RWPE2 (cell line): Measurements from ENCODE around the gene PHC3.

Source experiments
- ATAC-seq: fragments of 200-7000 bp; cut with Tn5 transposase; 3 replicates; pipeline ENCODE4 v1.9.1; 2021; ENCODE audit warnings: low read depth
- DNase-seq: peaks from one replicate; pipeline ENCODE4 v3.0.0-alpha.2; 2020; ENCODE audit warnings: low spot score
- H3K27ac ChIP-seq: fragments of 450-650 bp; 2 replicates; pipeline ENCODE4 v1.5.1; 2017; ENCODE audit warnings: mild to moderate bottlenecking; ENCODE audit not compliant: poor library complexity, severe bottlenecking
- H3K27me3 ChIP-seq: fragments of 250-450 bp; sonication (Bioruptor Pico); 2 replicates; pipeline ENCODE4 v1.5.1; 2021; ENCODE audit warnings: mild to moderate bottlenecking, moderate library complexity; ENCODE audit not compliant: insufficient read depth, poor library complexity, severe bottlenecking
- H3K36me3 ChIP-seq: fragments of 250-450 bp; sonication (Bioruptor Pico); 2 replicates; pipeline ENCODE4 v1.5.1; 2020; ENCODE audit warnings: low read depth, mild to moderate bottlenecking, moderate library complexity
- H3K4me1 ChIP-seq: fragments of 250-450 bp; sonication (Bioruptor Pico); 2 replicates; pipeline ENCODE4 v1.5.1; 2021; ENCODE audit warnings: mild to moderate bottlenecking, moderate library complexity; ENCODE audit not compliant: insufficient read depth, poor library complexity, severe bottlenecking
- H3K4me3 ChIP-seq: fragments of 250-450 bp; sonication (Bioruptor Pico); 2 replicates; pipeline ENCODE4 v1.5.1; 2021; ENCODE audit warnings: mild to moderate bottlenecking, moderate library complexity; ENCODE audit not compliant: severe bottlenecking
- H3K9me3 ChIP-seq: fragments of 250-450 bp; sonication (Bioruptor Pico); 2 replicates; pipeline ENCODE4 v1.5.1; 2021; ENCODE audit warnings: mild to moderate bottlenecking, moderate library complexity; ENCODE audit not compliant: severe bottlenecking
- CTCF ChIP-seq: fragments of 450-650 bp; IDR thresholded peaks from one replicate; pipeline ENCODE4 v1.5.1; 2017; ENCODE audit warnings: mild to moderate bottlenecking, moderate library complexity; ENCODE audit not compliant: poor library complexity, severe bottlenecking

The PHC3 gene

DNA sequence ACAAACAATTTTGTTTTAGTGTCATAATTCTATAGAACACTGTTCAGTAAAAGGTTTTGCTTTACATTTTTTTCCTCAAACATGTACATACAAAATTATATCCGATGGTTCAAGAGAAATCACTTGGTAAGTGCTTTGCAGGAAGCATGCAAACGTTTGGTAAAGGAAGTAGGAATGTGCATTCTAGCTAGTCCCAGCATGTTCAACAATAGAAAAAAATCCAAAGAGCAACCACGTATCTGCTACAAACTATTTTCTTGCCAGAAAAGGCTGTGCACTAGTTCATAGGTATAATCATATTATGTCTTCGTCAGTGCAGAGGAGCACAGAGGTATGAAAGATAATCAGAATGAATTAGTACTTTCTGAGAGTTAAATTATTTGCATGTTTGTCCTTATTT is 85.8 kb downstream of the PHC3 start:
- no peaks in the 10 kb centered on the region for H3K27me3 ChIP-seq
- H3K4me1 ChIP-seq: peaks cover 5% of the 10 kb centered on the region
- peaks cover 90% of the 10 kb centered on the region for H3K36me3 ChIP-seq
- H3K27ac ChIP-seq: no peak overlapping the region
- no peak overlapping the region for H3K4me3 ChIP-seq
- H3K9me3 ChIP-seq: no peaks in the 10 kb centered on the region
- DNase-seq (no peak), ATAC-seq (0 out of 3 replicates have a peak, but pooled peaks have one; percentile 25)
- no peak for TF ChIP-seq CTCF

- peaks cover 79% of the 10 kb centered on the region for H3K36me3 ChIP-seq
- H3K4me1 ChIP-seq: peaks cover 5% of the 10 kb centered on the region
- no peaks in the 10 kb centered on the region for H3K27me3 ChIP-seq
- no peak for ATAC-seq
- no peaks in the 10 kb centered on the region for H3K9me3 ChIP-seq
- no peak for TF ChIP-seq CTCF
- no peak for DNase-seq
- H3K27ac ChIP-seq: no peak overlapping the region
- H3K4me3 ChIP-seq: no peak overlapping the region
These were observed 88.6 kb downstream of the PHC3 start for GRCh38 chr3:170092907-170093306.

DNA sequence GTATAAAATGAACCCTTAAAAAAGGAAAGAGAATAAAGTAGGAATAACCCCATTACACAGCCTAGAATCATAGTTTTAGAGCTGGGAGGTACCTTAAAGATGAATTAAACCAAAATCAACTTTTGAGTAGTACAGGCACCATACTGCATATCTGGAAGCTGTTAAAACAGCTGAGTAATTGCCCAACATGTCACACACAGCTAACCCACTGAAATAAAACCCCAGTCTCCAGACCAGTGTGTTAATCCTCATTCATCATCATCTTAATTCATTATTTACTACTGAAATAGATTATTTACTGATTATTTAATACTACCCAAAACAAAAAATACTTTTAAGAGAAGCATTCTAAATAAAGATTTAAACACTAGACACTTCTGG is 90.9 kb downstream of the PHC3 start:
- no peaks in the 10 kb centered on the region for H3K27me3 ChIP-seq
- ATAC-seq (no peak), DNase-seq (no peak)
- H3K36me3 ChIP-seq: peaks cover 79% of the 10 kb centered on the region
- no peak overlapping the region for H3K4me3 ChIP-seq
- H3K27ac ChIP-seq: no peak overlapping the region
- H3K4me1 ChIP-seq: peaks cover 2% of the 10 kb centered on the region
- no peak for TF ChIP-seq CTCF
- H3K9me3 ChIP-seq: no peaks in the 10 kb centered on the region

- H3K27me3 ChIP-seq: no peaks in the 10 kb centered on the region
- peaks cover 79% of the 10 kb centered on the region for H3K36me3 ChIP-seq
- ATAC-seq: no peak
- no peak overlapping the region for H3K27ac ChIP-seq
- no peaks in the 10 kb centered on the region for H3K4me1 ChIP-seq
- H3K4me3 ChIP-seq: no peak overlapping the region
- no peaks in the 10 kb centered on the region for H3K9me3 ChIP-seq
- DNase-seq: no peak
- TF ChIP-seq CTCF: no peak
These were observed 91.5 kb downstream of the PHC3 start for GRCh38 chr3:170089862-170090600.

DNA sequence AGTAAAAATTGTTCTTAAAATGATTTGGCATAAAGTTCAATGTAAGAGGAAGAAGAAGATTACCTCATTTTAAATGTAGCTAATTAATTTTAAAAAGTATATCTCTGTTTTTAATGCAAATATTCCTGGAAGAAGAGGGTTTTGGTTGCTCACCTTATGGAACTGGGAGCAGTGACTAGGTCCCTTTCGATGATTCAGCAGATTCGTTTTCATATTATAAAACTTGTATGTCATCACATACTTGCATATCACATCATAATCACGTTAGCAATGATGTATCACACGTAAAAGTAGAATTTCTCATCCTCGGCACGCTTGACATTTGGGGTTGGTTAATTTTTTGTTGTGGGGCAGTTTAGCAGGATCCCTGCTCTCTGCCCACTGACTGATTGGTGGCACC is 96.1 kb downstream of the PHC3 start:
- no peak for TF ChIP-seq CTCF
- H3K27me3 ChIP-seq: no peaks in the 10 kb centered on the region
- no peaks in the 10 kb centered on the region for H3K9me3 ChIP-seq
- DNase-seq (no peak), ATAC-seq (no peak)
- peaks cover 55% of the 10 kb centered on the region for H3K36me3 ChIP-seq
- no peaks in the 10 kb centered on the region for H3K4me1 ChIP-seq
- no peak overlapping the region for H3K4me3 ChIP-seq
- H3K27ac ChIP-seq: no peak overlapping the region
